Measurements from ENCODE around the gene RAB19.
"Not testable (repeated sequence)": the region's sequence is repeated elsewhere in the genome, so short reads cannot be mapped to it uniquely, and the experiment has no call there.

RAB19 gene

DNA sequence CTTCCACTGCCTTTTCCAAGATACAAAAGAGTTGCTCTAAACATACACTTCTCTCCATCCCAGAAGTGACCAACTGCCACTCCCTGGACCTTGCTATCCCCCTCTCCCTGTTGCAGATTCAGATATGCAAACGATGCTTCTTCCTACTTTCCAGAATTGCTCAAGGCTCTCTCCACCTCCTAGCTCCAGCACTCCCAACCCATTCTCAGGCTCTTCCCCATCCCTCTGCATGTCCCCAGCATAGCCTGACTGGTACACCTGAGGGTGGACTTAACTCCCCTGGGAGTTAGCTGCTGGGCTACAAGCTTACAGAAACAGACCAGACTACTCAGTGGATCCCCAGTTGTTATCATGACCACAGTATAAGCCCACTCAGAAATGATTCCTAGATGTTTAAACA, 47.9 kb downstream of the RAB19 start:
- H3K27ac ChIP-seq (replicated peaks) = no peak overlapping the region
- TF ChIP-seq SPI1 (IDR thresholded peaks at IDR 0.05; ENCODE audit: borderline replicate concordance, low read depth) (no peak), POLR2AphosphoS5 (IDR thresholded peaks at IDR 0.05; ENCODE audit: low read depth) (no peak; the same call in 1 of the 2 replicates), REST (IDR thresholded peaks at IDR 0.05; ENCODE audit: insufficient replicate concordance, low read depth) (no peak)
- no peak overlapping the region for H3K4me3 ChIP-seq (replicated peaks; ENCODE audit: insufficient read depth, low read length)
- DNase-seq (ENCODE audit: low read depth in 1 of 2, low spot score in 1 of 2) = no peak
- no peaks in the 10 kb centered on the region for H3K27me3 ChIP-seq (ENCODE audit: insufficient read depth, poor library complexity, severe bottlenecking)

GRCh38 chr7:140453273-140453672, 49.4 kb downstream of the RAB19 start:
- Histone ChIP-seq H3K4me3 (replicated peaks; ENCODE audit: insufficient read depth, low read length) (no peak overlapping the region), H3K27me3 (ENCODE audit: insufficient read depth, poor library complexity, severe bottlenecking) (no peaks in the 10 kb centered on the region), H3K27ac (replicated peaks) (no peak overlapping the region)
- DNase-seq (ENCODE audit: low read depth in 1 of 2, low spot score in 1 of 2) = no peak
- TF ChIP-seq SPI1 (IDR thresholded peaks at IDR 0.05; ENCODE audit: borderline replicate concordance, low read depth) (no peak), REST (IDR thresholded peaks at IDR 0.05; ENCODE audit: insufficient replicate concordance, low read depth) (no peak), POLR2AphosphoS5 (IDR thresholded peaks at IDR 0.05; ENCODE audit: low read depth) (no peak), GABPA (IDR thresholded peaks at IDR 0.05; ENCODE audit: low read depth) (no peak)
- TF ChIP-seq, protein P1, sequence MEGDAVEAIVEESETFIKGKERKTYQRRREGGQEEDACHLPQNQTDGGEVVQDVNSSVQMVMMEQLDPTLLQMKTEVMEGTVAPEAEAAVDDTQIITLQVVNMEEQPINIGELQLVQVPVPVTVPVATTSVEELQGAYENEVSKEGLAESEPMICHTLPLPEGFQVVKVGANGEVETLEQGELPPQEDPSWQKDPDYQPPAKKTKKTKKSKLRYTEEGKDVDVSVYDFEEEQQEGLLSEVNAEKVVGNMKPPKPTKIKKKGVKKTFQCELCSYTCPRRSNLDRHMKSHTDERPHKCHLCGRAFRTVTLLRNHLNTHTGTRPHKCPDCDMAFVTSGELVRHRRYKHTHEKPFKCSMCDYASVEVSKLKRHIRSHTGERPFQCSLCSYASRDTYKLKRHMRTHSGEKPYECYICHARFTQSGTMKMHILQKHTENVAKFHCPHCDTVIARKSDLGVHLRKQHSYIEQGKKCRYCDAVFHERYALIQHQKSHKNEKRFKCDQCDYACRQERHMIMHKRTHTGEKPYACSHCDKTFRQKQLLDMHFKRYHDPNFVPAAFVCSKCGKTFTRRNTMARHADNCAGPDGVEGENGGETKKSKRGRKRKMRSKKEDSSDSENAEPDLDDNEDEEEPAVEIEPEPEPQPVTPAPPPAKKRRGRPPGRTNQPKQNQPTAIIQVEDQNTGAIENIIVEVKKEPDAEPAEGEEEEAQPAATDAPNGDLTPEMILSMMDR (IDR thresholded peaks at IDR 0.05; ENCODE audit: insufficient read depth, low read length) = no peak

GRCh38 chr7:140453785-140454656, 50.2 kb downstream of the RAB19 start:
- not testable (repeated sequence) for H3K27ac ChIP-seq (replicated peaks); H3K4me3 ChIP-seq (replicated peaks; ENCODE audit: insufficient read depth, low read length); H3K27me3 ChIP-seq (ENCODE audit: insufficient read depth, poor library complexity, severe bottlenecking); DNase-seq (ENCODE audit: low read depth in 1 of 2, low spot score in 1 of 2)

- TF ChIP-seq SPI1 (IDR thresholded peaks at IDR 0.05; ENCODE audit: borderline replicate concordance, low read depth) (no peak), POLR2AphosphoS5 (IDR thresholded peaks at IDR 0.05; ENCODE audit: low read depth) (no peak), REST (IDR thresholded peaks at IDR 0.05; ENCODE audit: insufficient replicate concordance, low read depth) (no peak), GABPA (IDR thresholded peaks at IDR 0.05; ENCODE audit: low read depth) (no peak)
- TF ChIP-seq, protein P1 (IDR thresholded peaks at IDR 0.05; ENCODE audit: insufficient read depth, low read length) = no peak
- no peak overlapping the region for H3K27ac ChIP-seq (replicated peaks)
Measured at GRCh38 chr7:140454657-140455015, 50.8 kb downstream of the RAB19 start.

More at GRCh38 chr7:140454657-140455015, 50.8 kb downstream of the RAB19 start:
- Histone ChIP-seq H3K27me3 (ENCODE audit: insufficient read depth, poor library complexity, severe bottlenecking) (no peaks in the 10 kb centered on the region), H3K4me3 (replicated peaks; ENCODE audit: insufficient read depth, low read length) (no peak overlapping the region)
- DNase-seq (ENCODE audit: low read depth in 1 of 2, low spot score in 1 of 2) = no peak

Data from HL-60 (cell line).